K562 (cell line): Measurements from ENCODE around the gene TECPR2. TPM values are rescaled to one million over a fixed set of nuclear protein-coding genes. Genes with fewer than 3 reads are reported as not detected.

Source experiments
- ELK1 ChIP-seq: sonication (generic); formaldehyde crosslinking; IDR thresholded peaks from 2 replicates; pipeline ENCODE4 v1.8.1; 2022; ENCODE audit warnings: missing genetic modification reagents
- HINFP ChIP-seq: fragments of 450-650 bp; conservative IDR thresholded peaks from 2 replicates; pipeline ENCODE4 v1.6.1; 2016; ENCODE audit warnings: missing genetic modification characterization, low read depth, mild to moderate bottlenecking, control low read depth, missing compliant biosample characterization
- HOMEZ ChIP-seq: fragments of 250-450 bp; sonication (Bioruptor Pico); IDR thresholded peaks from 2 replicates; pipeline ENCODE4 v1.4.0; 2020; ENCODE audit warnings: mild to moderate bottlenecking, moderate library complexity
- SREBF1 ChIP-seq: fragments of 150-350 bp; IDR thresholded peaks from 2 replicates; pipeline ENCODE4 v1.6.1; 2014; ENCODE audit warnings: antibody characterized with exemption, low read depth, low read length, borderline replicate concordance
- TCF3 ChIP-seq: sonication (generic); formaldehyde crosslinking; IDR thresholded peaks from 2 replicates; pipeline ENCODE4 v1.4.0; 2020; ENCODE audit warnings: mild to moderate bottlenecking, missing genetic modification reagents
- ZNF282 ChIP-seq: sonication (generic); formaldehyde crosslinking; IDR thresholded peaks from 2 replicates; pipeline ENCODE4 v1.8.1; 2023; ENCODE audit warnings: missing genetic modification reagents
- ZNF584 ChIP-seq: fragments of 200-800 bp; sonication (Bioruptor generic); IDR thresholded peaks from 2 replicates; pipeline ENCODE4 v1.6.1; 2016; ENCODE audit warnings: low read depth, mild to moderate bottlenecking, missing genetic modification characterization, missing compliant biosample characterization
- ZNF644 ChIP-seq: fragments of 200-800 bp; sonication (Bioruptor generic); IDR thresholded peaks from 2 replicates; pipeline ENCODE4 v1.6.1; 2016; ENCODE audit warnings: low read depth, missing genetic modification characterization, missing compliant biosample characterization
- polyA plus RNA-seq, 8 experiments: library from polyadenylated mRNA; depleted of rRNA in 4 of 8; stranded (reverse) in 5 of 8; unstranded in 3 of 8; fragments of >200 nt; fragmentation: Nextera tagmentation in 2 of 8; fragmentation: Illumina TruSeq in 1 of 8; extraction: Ambion mirVana in 2 of 8; extraction: Trizol in 1 of 8; gene quantifications; 2 replicates each; pipeline versions ENCODE4 v1.2.1 to v1.2.3, GENCODE V29; 2011 to 2014; ENCODE audit warnings: inconsistent platforms in 1 of 8, missing spikeins in 1 of 8
- total RNA-seq, 7 experiments: library from RNA; depleted of rRNA in 6 of 7; stranded (reverse); fragments of >200 nt in 6 of 7; fragmentation: Illumina TruSeq in 2 of 7; extraction: Trizol in 2 of 7; gene quantifications; 2 replicates each; pipeline versions ENCODE4 v1.2.1 to v1.2.3, GENCODE V29; 2011 to 2021; ENCODE audit warnings: low replicate concordance in 1 of 7

TECPR2 gene
- total and polyA plus RNA-seq, 9 of the 15 experiments (the other 6 are each of a cell fraction or from before 2014, with no cell fraction given): 0.04 to 3.0 (median 0.83) TPM

DNA sequence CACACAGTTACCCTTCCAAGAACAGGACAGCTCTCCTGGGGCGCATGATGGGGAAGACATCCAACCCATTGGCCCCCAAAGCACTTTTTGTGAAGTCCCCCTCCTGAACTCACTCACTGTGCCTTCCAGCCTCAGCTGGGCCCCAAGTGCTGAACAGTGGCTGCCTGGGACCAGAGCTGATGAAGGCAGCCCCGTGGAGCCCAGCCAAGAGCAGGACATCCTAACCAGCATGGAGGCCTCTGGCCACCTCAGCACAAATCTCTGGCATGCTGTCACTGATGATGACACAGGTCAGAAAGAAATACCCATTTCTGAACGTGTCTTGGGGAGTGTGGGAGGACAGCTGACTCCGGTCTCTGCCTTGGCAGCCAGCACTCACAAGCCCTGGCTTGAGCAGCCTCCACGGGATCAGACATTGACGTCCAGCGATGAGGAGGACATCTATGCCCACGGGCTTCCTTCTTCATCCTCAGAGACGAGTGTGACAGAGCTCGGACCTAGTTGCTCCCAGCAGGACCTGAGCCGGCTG lies 72.0 kb downstream of the TECPR2 start (continued):
- no peak for TF ChIP-seq ELK1 (CRISPR knock-in tag)
- no peak for TF ChIP-seq HINFP (tag)
- no peak for TF ChIP-seq ZNF282
- TF ChIP-seq HOMEZ (CRISPR knock-in tag): no peak
- TF ChIP-seq TCF3 (CRISPR knock-in tag): no peak
- TF ChIP-seq SREBF1: no peak
- TF ChIP-seq ZNF584 (CRISPR knock-in tag): no peak
- TF ChIP-seq ZNF644 (tag): no peak
